ENCODE data around the gene DCT.
A peak's percentile ranks its signal among the peaks of the same experiment; 100 is the strongest.

The DCT gene

GRCh38 chr13:94444826-94445225, 34.7 kb downstream of the DCT start:
- DNase-seq = no peak

GRCh38 chr13:94435604-94436226, 43.8 kb downstream of the DCT start:
- DNase-seq = peak in 1 of 2 donors; percentile 64

- no peak for DNase-seq
Measured at GRCh38 chr13:94433055-94433961, 46.2 kb downstream of the DCT start.

- DNase-seq = no peak
Measured at GRCh38 chr13:94431987-94432386, 47.5 kb downstream of the DCT start.

- no peak for DNase-seq
Measured at GRCh38 chr13:94431574-94431973, 47.9 kb downstream of the DCT start.

- DNase-seq = no peak
Measured at GRCh38 chr13:94427313-94427953, 52.0 kb downstream of the DCT start.

- DNase-seq = no peak
Measured at GRCh38 chr13:94419925-94420305, 59.6 kb downstream of the DCT start.

GRCh38 chr13:94419304-94419924, 60.1 kb downstream of the DCT start:
- peak in 1 of 2 donors; percentile 9 for DNase-seq

- DNase-seq = no peak
Measured at GRCh38 chr13:94417294-94417693, 62.2 kb downstream of the DCT start.

- no peak for DNase-seq
Measured at GRCh38 chr13:94416454-94417080, 62.9 kb downstream of the DCT start.

- DNase-seq = no peak
Measured at GRCh38 chr13:94415500-94416237, 63.8 kb downstream of the DCT start.

- DNase-seq = no peak
Measured at GRCh38 chr13:94414708-94415107, 64.8 kb downstream of the DCT start.

- no peak for DNase-seq
Measured at GRCh38 chr13:94414141-94414540, 65.3 kb downstream of the DCT start.

- no peak for DNase-seq
Measured at GRCh38 chr13:94413598-94413944, 65.9 kb downstream of the DCT start.

GRCh38 chr13:94412870-94413597, 66.4 kb downstream of the DCT start:
- DNase-seq = no peak

GRCh38 chr13:94411747-94412146, 67.7 kb downstream of the DCT start:
- no peak for DNase-seq

- DNase-seq = no peak
Measured at GRCh38 chr13:94408314-94409036, 71.0 kb downstream of the DCT start.

- DNase-seq = no peak
Measured at GRCh38 chr13:94400874-94401273, 78.6 kb downstream of the DCT start.

- DNase-seq = no peak
Measured at GRCh38 chr13:94399812-94400211, 79.7 kb downstream of the DCT start.

- DNase-seq = no peak
Measured at GRCh38 chr13:94395860-94396259, 83.6 kb downstream of the DCT start.

- DNase-seq = no peak
Measured at GRCh38 chr13:94394723-94395122, 84.8 kb downstream of the DCT start.
